H1 (cell line): Measurements from ENCODE around the gene RAI14. TPM values are rescaled to one million over a fixed set of nuclear protein-coding genes. Genes with fewer than 3 reads are reported as not detected.

Experiments used
- CTCF ChIA-PET: fragments of 300-600 bp; sonication (Branson Sonifier 250); formaldehyde crosslinking; loops from one replicate; lab custom pipeline; 2021; ENCODE audit not compliant: partially characterized antibody; lab: Charles Lee
- POLR2A ChIA-PET: fragments of 300-600 bp; sonication (Branson Sonifier 250); formaldehyde crosslinking; loops from one replicate; lab custom pipeline; 2021; ENCODE audit warnings: inconsistent platforms; ENCODE audit not compliant: partially characterized antibody; lab: Charles Lee
- DNase-seq, 2 experiments: peaks; one replicate each; pipeline versions ENCODE4 v3.0.0 to v3.0.0-alpha.2; 2010 to 2022; ENCODE audit warnings: low spot score in 2 of 2, low read depth in 1 of 2, mixed read lengths in 1 of 2
- FAIRE-seq: peaks from 2 replicates; lab custom pipeline; 2011; peaks lifted over from hg19 to GRCh38; lab: Jason Lieb, UNC
- H2AFZ ChIP-seq: 2 replicates; pipeline ENCODE4 v1.8.1; 2012; ENCODE audit warnings: low read length, inconsistent platforms
- H2AK5ac ChIP-seq: 2 replicates; pipeline ENCODE4 v1.6.1; 2013; ENCODE audit warnings: low read depth, low read length
- H2BK120ac ChIP-seq: replicated peaks from 2 replicates; pipeline ENCODE3; 2013; ENCODE audit warnings: low read depth, low read length, inconsistent platforms
- H2BK12ac ChIP-seq: 2 replicates; pipeline ENCODE4 v1.6.1; 2013; ENCODE audit warnings: low read depth, low read length
- H2BK15ac ChIP-seq: 2 replicates; pipeline ENCODE4 v1.6.1; 2013; ENCODE audit warnings: low read length
- H2BK20ac ChIP-seq: 2 replicates; pipeline ENCODE4 v1.6.1; 2013; ENCODE audit warnings: low read length
- H2BK5ac ChIP-seq: 2 replicates; pipeline ENCODE4 v1.6.1; 2013; ENCODE audit warnings: low read depth, low read length
- H3K14ac ChIP-seq: 2 replicates; pipeline ENCODE4 v1.6.1; 2013; ENCODE audit warnings: inconsistent platforms; ENCODE audit not compliant: insufficient read length
- H3K18ac ChIP-seq: 2 replicates; pipeline ENCODE4 v1.6.1; 2013; ENCODE audit warnings: low read length; ENCODE audit errors: extremely low read depth
- H3K23ac ChIP-seq: 2 replicates; pipeline ENCODE4 v1.6.1; 2013; ENCODE audit warnings: inconsistent platforms; ENCODE audit not compliant: insufficient read length
- H3K23me2 ChIP-seq: 2 replicates; pipeline ENCODE4 v1.6.1; 2013; ENCODE audit warnings: low read depth, low read length
- H3K27ac ChIP-seq: 2 replicates; pipeline ENCODE4 v1.6.1; 2011; ENCODE audit warnings: low read depth, low read length, inconsistent platforms
- H3K27me3 ChIP-seq, 4 experiments: replicated peaks in 1 of 4; 1 replicate in 1 of 4; 2 replicates in 3 of 4; pipeline versions ENCODE4 v1.6.1 to v1.8.1; 2011 to 2013; ENCODE audit warnings: low read length in 3 of 4, mild to moderate bottlenecking in 3 of 4, inconsistent platforms in 2 of 4, mixed read lengths in 2 of 4, moderate library complexity in 1 of 4; ENCODE audit not compliant: control insufficient read depth in 3 of 4, insufficient read depth in 3 of 4; ENCODE audit errors: extremely low read depth in 1 of 4
- H3K36me3 ChIP-seq, 4 experiments: 2 replicates each; pipeline versions ENCODE4 v1.6.1 to v1.8.1; 2011 to 2013; ENCODE audit warnings: mild to moderate bottlenecking in 4 of 4, low read length in 3 of 4, moderate library complexity in 2 of 4, control low read depth in 1 of 4, inconsistent platforms in 1 of 4; ENCODE audit not compliant: insufficient read depth in 4 of 4, control insufficient read depth in 2 of 4
- H3K4ac ChIP-seq: replicated peaks from 2 replicates; pipeline ENCODE3; 2013; ENCODE audit warnings: low read length, low read depth, mixed read lengths, inconsistent platforms; ENCODE audit not compliant: insufficient read length
- H3K4me1 ChIP-seq, 4 experiments: replicated peaks in 1 of 4; 1 replicate in 1 of 4; 2 replicates in 3 of 4; pipeline versions ENCODE4 v1.6.1 to v1.8.1; 2011 to 2013; ENCODE audit warnings: low read length in 3 of 4, inconsistent platforms in 2 of 4, mixed read lengths in 1 of 4; ENCODE audit not compliant: insufficient read depth in 4 of 4, control insufficient read depth in 3 of 4
- H3K4me2 ChIP-seq, 2 experiments: 2 replicates each; pipeline versions ENCODE4 v1.6.1 to v1.8.1; 2011 to 2013; ENCODE audit warnings: low read depth in 2 of 2, low read length in 2 of 2, control low read depth in 1 of 2, inconsistent platforms in 1 of 2, mild to moderate bottlenecking in 1 of 2; ENCODE audit not compliant: insufficient read depth in 1 of 2
- H3K4me3 ChIP-seq, 4 experiments: fragments of 200-600, 300-600 bp in 1 of 4; sonication (generic), shearing (Covaris generic), sonication (Bioruptor Twin) in 1 of 4; 2 replicates each; pipeline versions ENCODE4 v1.5.1 to v1.8.1; 2011 to 2016; ENCODE audit warnings: low read length in 4 of 4, low read depth in 3 of 4, control low read depth in 2 of 4, inconsistent platforms in 2 of 4, mild to moderate bottlenecking in 2 of 4, mixed read lengths in 1 of 4, moderate library complexity in 1 of 4; ENCODE audit not compliant: insufficient read depth in 2 of 4; ENCODE audit errors: extremely low read depth in 1 of 4
- H3K56ac ChIP-seq: replicated peaks from 2 replicates; pipeline ENCODE3; 2013; ENCODE audit warnings: low read depth, mild to moderate bottlenecking, mixed read lengths, low read length, inconsistent platforms; ENCODE audit not compliant: insufficient read length
- H3K79me1 ChIP-seq: 2 replicates; pipeline ENCODE4 v1.6.1; 2013; ENCODE audit warnings: low read depth, low read length, control low read depth
- H3K79me2 ChIP-seq, 2 experiments: 2 replicates each; pipeline versions ENCODE4 v1.6.1 to v1.8.1; 2012 to 2013; ENCODE audit warnings: low read length in 2 of 2, mild to moderate bottlenecking in 2 of 2, inconsistent platforms in 1 of 2; ENCODE audit not compliant: insufficient read depth in 2 of 2, control insufficient read depth in 1 of 2
- H3K9ac ChIP-seq, 4 experiments: replicated peaks in 1 of 4; 1 replicate in 1 of 4; 2 replicates in 3 of 4; pipeline versions ENCODE4 v1.6.1 to v1.8.1; 2011 to 2013; ENCODE audit warnings: low read depth in 3 of 4, low read length in 3 of 4, control low read depth in 2 of 4, mild to moderate bottlenecking in 2 of 4, moderate library complexity in 2 of 4, inconsistent platforms in 1 of 4; ENCODE audit errors: extremely low read depth in 1 of 4
- H3K9me3 ChIP-seq, 2 experiments: 2 replicates each; pipeline versions ENCODE4 v1.6.1 to v1.8.1; 2012 to 2013; ENCODE audit warnings: mild to moderate bottlenecking in 2 of 2, moderate library complexity in 2 of 2, control low read depth in 1 of 2, inconsistent platforms in 1 of 2, low read depth in 1 of 2, low read length in 1 of 2, mixed read lengths in 1 of 2; ENCODE audit not compliant: insufficient read depth in 2 of 2
- H4K20me1 ChIP-seq, 2 experiments: replicated peaks in 1 of 2; 2 replicates each; pipeline versions ENCODE3 to v1.8.1; 2011 to 2013; ENCODE audit warnings: inconsistent platforms in 2 of 2, low read length in 2 of 2, mild to moderate bottlenecking in 1 of 2; ENCODE audit not compliant: insufficient read depth in 2 of 2, control insufficient read depth in 1 of 2
- H4K5ac ChIP-seq: 2 replicates; pipeline ENCODE4 v1.6.1; 2013; ENCODE audit warnings: low read length, low read depth, mixed read lengths, inconsistent platforms; ENCODE audit not compliant: insufficient read length
- H4K8ac ChIP-seq: 2 replicates; pipeline ENCODE4 v1.8.0; 2013; ENCODE audit warnings: mild to moderate bottlenecking, moderate library complexity, low read length, inconsistent platforms; ENCODE audit not compliant: insufficient read depth; ENCODE audit errors: extremely low read depth
- H4K91ac ChIP-seq: replicated peaks from 2 replicates; pipeline ENCODE3; 2013; ENCODE audit warnings: low read length, mixed read lengths, inconsistent platforms; ENCODE audit not compliant: insufficient read length
- BCL11A ChIP-seq, 2 experiments: IDR thresholded peaks; one replicate each; pipeline ENCODE4 v1.6.1; 2011; ENCODE audit warnings: low read depth in 2 of 2, low read length in 2 of 2, mild to moderate bottlenecking in 2 of 2
- CBX5 ChIP-seq: fragments of 300-800, 300-1000 bp; sonication (generic); IDR thresholded peaks from 2 replicates; pipeline ENCODE4 v1.7.1; 2016; ENCODE audit warnings: antibody characterized with exemption, low read length, low read depth
- CTCF ChIP-seq, 3 experiments: IDR thresholded peaks; 1 replicate in 2 of 3; 2 replicates in 1 of 3; pipeline versions ENCODE4 v1.5.1 to v1.6.1; 2011; ENCODE audit warnings: low read length in 3 of 3, mild to moderate bottlenecking in 3 of 3, inconsistent platforms in 2 of 3, low read depth in 1 of 3, moderate library complexity in 1 of 3; ENCODE audit not compliant: insufficient read depth in 1 of 3; ENCODE audit errors: control extremely low read depth in 1 of 3
- HDAC6 ChIP-seq: IDR thresholded peaks from one replicate; pipeline ENCODE4 v1.7.1; 2012; ENCODE audit warnings: low read depth, mild to moderate bottlenecking, inconsistent platforms, low read length, moderate library complexity
- MAFK ChIP-seq: IDR thresholded peaks from 2 replicates; pipeline ENCODE4 v1.6.1; 2012; ENCODE audit warnings: low read depth, mild to moderate bottlenecking, improper control_type of control experiment, low read length
- RBBP5 ChIP-seq: IDR thresholded peaks from 2 replicates; pipeline ENCODE4 v1.7.1; 2012; ENCODE audit warnings: low read depth, mild to moderate bottlenecking, inconsistent platforms, low read length, moderate library complexity, borderline replicate concordance
- SAP30 ChIP-seq: fragments of 300-600 bp; sonication (generic); IDR thresholded peaks from 2 replicates; pipeline ENCODE4 v1.7.1; 2012; ENCODE audit warnings: low read length, moderate library complexity, mild to moderate bottlenecking, inconsistent platforms; ENCODE audit not compliant: insufficient read depth, insufficient replicate concordance
- SRF ChIP-seq: IDR thresholded peaks from 2 replicates; pipeline ENCODE4 v1.6.1; 2011; ENCODE audit warnings: mild to moderate bottlenecking, low read depth, low read length, moderate library complexity
- WGBS, 2 experiments: shearing (Covaris generic) in 1 of 2; methylation state at CpG; one replicate each; pipeline versions ENCODE4 v1.1.6 to v1.1.7; 2013 to 2015; ENCODE audit warnings: low lambda C conversion rate in 2 of 2, mixed read lengths in 2 of 2, inconsistent platforms in 1 of 2, low coverage in 1 of 2, missing lambda C conversion rate in 1 of 2; ENCODE audit not compliant: insufficient replicate concordance in 2 of 2, insufficient coverage in 1 of 2, insufficient read length in 1 of 2; ENCODE audit errors: extremely low coverage in 1 of 2, missing lambda C conversion rate in 1 of 2; 5-methylcytosine and 5-hydroxymethylcytosine counted together
- polyA plus RNA-seq, 7 experiments: library from polyadenylated mRNA; depleted of rRNA in 3 of 7; stranded (reverse) in 5 of 7; unstranded in 2 of 7; fragments of >200 nt in 5 of 7; fragments of 200-250 nt in 2 of 7; gene quantifications; 1 replicate in 5 of 7; 2 replicates in 1 of 7; 4 replicates in 1 of 7; pipeline versions ENCODE4 v1.2.1 to v1.2.3, GENCODE V29; 2011 to 2013; ENCODE audit warnings: missing spikeins in 2 of 7, mixed read lengths in 2 of 7
- total RNA-seq: library from RNA; stranded (reverse); fragmentation: NEBNext Ultra II Directional; extraction: Animal tissue kit (Norgen Biotek cat#: 25700); gene quantifications from 2 replicates; pipeline ENCODE4 v1.2.1, GENCODE V29; 2021
- TF ChIP-seq, protein P1 (sequence below): IDR thresholded peaks from 2 replicates; pipeline ENCODE4 v1.6.1; 2012; ENCODE audit warnings: inconsistent platforms

The RAI14 gene
- total and polyA plus RNA-seq, 2 of the 8 experiments (the other 6 are each of a cell fraction or from before 2014, with no cell fraction given): 48.4 to 210 TPM

DNA sequence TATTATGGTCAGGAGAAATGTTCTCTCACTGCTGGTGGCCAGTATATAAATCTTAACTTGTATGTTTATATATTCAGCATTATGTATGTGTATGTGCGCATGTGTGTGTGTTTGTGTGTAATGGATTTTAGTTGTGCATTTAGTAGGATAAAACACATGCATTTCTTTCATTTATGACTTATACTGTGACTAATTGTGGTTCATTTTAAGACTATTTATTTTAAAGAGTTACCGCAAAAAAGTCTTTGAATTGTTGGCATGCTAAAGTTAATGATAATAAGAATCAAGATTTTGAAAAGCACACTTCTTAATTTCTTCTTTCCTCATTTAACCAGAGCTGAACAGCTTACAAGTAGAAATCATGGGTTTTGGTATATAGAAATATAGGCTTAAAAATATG lies 60.9 kb downstream of the RAI14 start:
- Histone ChIP-seq H3K14ac (no peak overlapping the region), H3K23me2 (no peaks in the 10 kb centered on the region), H2BK120ac (no peak overlapping the region), H3K27ac (peak overlapping the region; percentile 54; the same call in 1 of the 2 replicates), H3K23ac (no peak overlapping the region), H4K8ac (no peak overlapping the region), H3K79me1 (peaks cover 3% of the 10 kb centered on the region; the same call in 1 of the 2 replicates), H3K9me3 (no peaks in the 10 kb centered on the region), H2BK12ac (no peak overlapping the region), H2BK5ac (no peak overlapping the region; the same call in 1 of the 2 replicates), H3K36me3 (peaks cover 0 to 6% (median 0%) of the 10 kb centered on the region in 4 experiments; a peak in 2 of 8 replicates), H3K4ac (peak overlapping the region; percentile 6), H3K4me2 (peak overlapping the region; percentile 48 to 50; a peak in 2 of 4 replicates), H3K56ac (no peak overlapping the region), H3K27me3 (no peaks in the 10 kb centered on the region), H3K79me2 (peaks cover 3 to 92% of the 10 kb centered on the region in 2 experiments; a peak in 3 of 4 replicates), H2BK15ac (no peak overlapping the region), H3K4me3 (peak overlapping the region in 1 of 4 experiments; percentile 10; a peak in 1 of 8 replicates), H3K18ac (no peak overlapping the region), H2BK20ac (no peak overlapping the region), H4K91ac (no peak overlapping the region), H2AK5ac (no peak overlapping the region), H4K5ac (no peak overlapping the region), H4K20me1 (peaks cover 4 to 5% of the 10 kb centered on the region in 2 experiments), H2AFZ (no peak overlapping the region), H3K9ac (no peak overlapping the region), H3K4me1 (peaks cover 13 to 34% (median 22%) of the 10 kb centered on the region in 4 experiments; a peak in 6 of 7 replicates)
- POLR2A ChIA-PET: interaction anchor here (0.8 to 2.7 kb wide), 6 partner anchors 9 to 31 kb away, joined by 3 to 13 read pairs (median 5); no protein-coding TSS in a partner anchor
- 67% methylated on average over 2 of the region's 2 CpGs; no CpG with 5 or more reads in 1 of the 2 experiments for whole genome bisulfite sequencing, 2 experiments
- DNase-seq: no peak
- FAIRE-seq: no peak
- CTCF ChIA-PET: interaction anchor here (0.6 to 1.0 kb wide), 2 partner anchors 228 to 231 kb away, joined by 4 to 5 read pairs; no protein-coding TSS in a partner anchor
- TF ChIP-seq CTCF (IDR thresholded peaks at IDR 0.05; ENCODE audit: control extremely low read depth in 1 of 3, insufficient read depth in 1 of 3, low read depth in 1 of 3, low read length in 3 of 3) (no peak), BCL11A (IDR thresholded peaks at IDR 0.05; ENCODE audit: low read depth in 2 of 2, low read length in 2 of 2) (no peak), CBX5 (no peak), RBBP5 (no peak), SRF (no peak), HDAC6 (no peak), SAP30 (no peak), MAFK (no peak)
- TF ChIP-seq, protein P1, sequence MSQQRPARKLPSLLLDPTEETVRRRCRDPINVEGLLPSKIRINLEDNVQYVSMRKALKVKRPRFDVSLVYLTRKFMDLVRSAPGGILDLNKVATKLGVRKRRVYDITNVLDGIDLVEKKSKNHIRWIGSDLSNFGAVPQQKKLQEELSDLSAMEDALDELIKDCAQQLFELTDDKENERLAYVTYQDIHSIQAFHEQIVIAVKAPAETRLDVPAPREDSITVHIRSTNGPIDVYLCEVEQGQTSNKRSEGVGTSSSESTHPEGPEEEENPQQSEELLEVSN: no peak
